RWPE2 (cell line): ENCODE data around the gene MAP3K2.

ENCODE experiments used
- ATAC-seq: fragments of 200-7000 bp; cut with Tn5 transposase; 3 replicates; pipeline ENCODE4 v1.9.1; 2021; ENCODE audit warnings: low read depth
- DNase-seq: peaks from one replicate; pipeline ENCODE4 v3.0.0-alpha.2; 2020; ENCODE audit warnings: low spot score
- H3K27ac ChIP-seq: fragments of 450-650 bp; 2 replicates; pipeline ENCODE4 v1.5.1; 2017; ENCODE audit warnings: mild to moderate bottlenecking; ENCODE audit not compliant: poor library complexity, severe bottlenecking
- H3K27me3 ChIP-seq: fragments of 250-450 bp; sonication (Bioruptor Pico); 2 replicates; pipeline ENCODE4 v1.5.1; 2021; ENCODE audit warnings: mild to moderate bottlenecking, moderate library complexity; ENCODE audit not compliant: insufficient read depth, poor library complexity, severe bottlenecking
- H3K36me3 ChIP-seq: fragments of 250-450 bp; sonication (Bioruptor Pico); 2 replicates; pipeline ENCODE4 v1.5.1; 2020; ENCODE audit warnings: low read depth, mild to moderate bottlenecking, moderate library complexity
- H3K4me1 ChIP-seq: fragments of 250-450 bp; sonication (Bioruptor Pico); 2 replicates; pipeline ENCODE4 v1.5.1; 2021; ENCODE audit warnings: mild to moderate bottlenecking, moderate library complexity; ENCODE audit not compliant: insufficient read depth, poor library complexity, severe bottlenecking
- H3K4me3 ChIP-seq: fragments of 250-450 bp; sonication (Bioruptor Pico); 2 replicates; pipeline ENCODE4 v1.5.1; 2021; ENCODE audit warnings: mild to moderate bottlenecking, moderate library complexity; ENCODE audit not compliant: severe bottlenecking
- H3K9me3 ChIP-seq: fragments of 250-450 bp; sonication (Bioruptor Pico); 2 replicates; pipeline ENCODE4 v1.5.1; 2021; ENCODE audit warnings: mild to moderate bottlenecking, moderate library complexity; ENCODE audit not compliant: severe bottlenecking
- TF ChIP-seq, protein P1 (sequence below): fragments of 450-650 bp; IDR thresholded peaks from one replicate; pipeline ENCODE4 v1.5.1; 2017; ENCODE audit warnings: mild to moderate bottlenecking, moderate library complexity; ENCODE audit not compliant: poor library complexity, severe bottlenecking

Gene MAP3K2

DNA sequence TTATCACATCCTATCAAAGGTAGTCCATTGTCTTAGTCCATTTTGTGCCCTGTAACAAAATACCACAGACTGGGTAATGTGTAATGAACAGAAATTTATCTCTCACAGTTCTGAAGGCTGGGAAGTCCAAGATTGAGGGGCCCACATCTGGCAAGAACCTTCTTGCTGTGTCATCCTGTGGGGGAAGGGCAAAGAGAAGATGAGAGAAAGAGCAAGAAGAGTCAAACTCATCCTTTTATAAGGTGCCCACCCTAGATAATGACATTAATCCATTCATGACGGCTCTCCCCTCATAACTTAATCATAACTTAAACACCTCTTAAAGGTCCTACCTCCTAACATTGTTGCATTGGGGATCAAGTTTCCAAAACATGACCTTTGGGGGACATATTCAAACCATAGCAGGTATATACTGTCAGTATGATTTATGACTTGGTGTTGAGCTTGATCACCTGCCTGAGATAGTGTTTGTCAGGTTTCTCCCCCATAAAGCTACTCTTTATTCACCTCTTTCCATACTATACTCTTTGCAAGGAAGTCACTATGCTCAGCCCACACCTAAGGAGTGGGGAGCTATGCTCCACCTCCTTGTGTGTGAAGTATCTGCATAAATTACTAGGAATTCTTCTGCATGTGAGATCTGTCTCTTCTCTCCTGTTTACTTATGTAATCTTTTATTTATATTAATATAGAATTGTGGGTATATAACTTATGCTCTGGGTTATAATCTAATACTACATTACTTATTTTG lies 5.2 kb upstream of the MAP3K2 start:
- H3K36me3 ChIP-seq: no peaks in the 10 kb centered on the region
- DNase-seq (no peak), ATAC-seq (no peak)
- no peaks in the 10 kb centered on the region for H3K9me3 ChIP-seq
- H3K27ac ChIP-seq: no peak overlapping the region
- TF ChIP-seq, protein P1, sequence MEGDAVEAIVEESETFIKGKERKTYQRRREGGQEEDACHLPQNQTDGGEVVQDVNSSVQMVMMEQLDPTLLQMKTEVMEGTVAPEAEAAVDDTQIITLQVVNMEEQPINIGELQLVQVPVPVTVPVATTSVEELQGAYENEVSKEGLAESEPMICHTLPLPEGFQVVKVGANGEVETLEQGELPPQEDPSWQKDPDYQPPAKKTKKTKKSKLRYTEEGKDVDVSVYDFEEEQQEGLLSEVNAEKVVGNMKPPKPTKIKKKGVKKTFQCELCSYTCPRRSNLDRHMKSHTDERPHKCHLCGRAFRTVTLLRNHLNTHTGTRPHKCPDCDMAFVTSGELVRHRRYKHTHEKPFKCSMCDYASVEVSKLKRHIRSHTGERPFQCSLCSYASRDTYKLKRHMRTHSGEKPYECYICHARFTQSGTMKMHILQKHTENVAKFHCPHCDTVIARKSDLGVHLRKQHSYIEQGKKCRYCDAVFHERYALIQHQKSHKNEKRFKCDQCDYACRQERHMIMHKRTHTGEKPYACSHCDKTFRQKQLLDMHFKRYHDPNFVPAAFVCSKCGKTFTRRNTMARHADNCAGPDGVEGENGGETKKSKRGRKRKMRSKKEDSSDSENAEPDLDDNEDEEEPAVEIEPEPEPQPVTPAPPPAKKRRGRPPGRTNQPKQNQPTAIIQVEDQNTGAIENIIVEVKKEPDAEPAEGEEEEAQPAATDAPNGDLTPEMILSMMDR: no peak
- H3K4me1 ChIP-seq: peaks cover 8% of the 10 kb centered on the region
- H3K4me3 ChIP-seq: no peak overlapping the region
- no peaks in the 10 kb centered on the region for H3K27me3 ChIP-seq

DNA sequence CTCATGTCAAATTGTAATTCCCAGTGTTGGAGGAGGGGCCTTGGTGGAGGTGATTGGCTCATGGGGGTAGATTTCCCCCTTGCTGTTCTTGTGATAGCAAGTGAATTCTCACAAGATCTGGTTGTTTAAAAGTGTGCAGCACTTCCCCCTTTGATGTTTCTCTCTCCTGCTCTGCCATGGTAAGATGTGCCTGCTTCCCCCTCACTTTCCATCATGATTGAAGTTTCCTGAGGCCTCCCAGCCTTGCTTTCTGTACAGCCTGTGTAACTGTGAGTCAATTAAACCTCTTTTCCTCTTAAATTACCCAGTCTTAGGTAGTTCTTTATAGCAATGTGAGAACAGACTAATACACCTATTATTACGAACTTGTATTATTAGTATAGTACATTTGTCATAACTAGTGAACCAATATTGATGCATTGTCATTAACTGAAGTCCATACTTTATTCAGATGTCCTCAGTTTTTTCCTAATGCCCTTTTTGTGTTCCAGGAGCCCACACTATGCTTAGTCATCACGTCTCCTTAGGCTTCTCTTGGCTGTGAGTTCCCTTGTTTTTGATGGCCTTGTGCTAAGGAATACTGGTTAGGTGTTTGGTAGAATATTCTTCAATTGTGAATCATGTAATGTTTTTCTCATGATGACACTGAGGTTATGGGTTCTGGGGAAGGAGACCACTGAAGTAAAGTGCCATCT lies 4.5 kb upstream of the MAP3K2 start:
- TF ChIP-seq, protein P1: no peak
- DNase-seq (no peak), ATAC-seq (no peak)
- Histone ChIP-seq H3K4me1 (peaks cover 5% of the 10 kb centered on the region), H3K27ac (no peak overlapping the region), H3K27me3 (no peaks in the 10 kb centered on the region), H3K36me3 (no peaks in the 10 kb centered on the region), H3K9me3 (no peaks in the 10 kb centered on the region), H3K4me3 (no peak overlapping the region)

DNA sequence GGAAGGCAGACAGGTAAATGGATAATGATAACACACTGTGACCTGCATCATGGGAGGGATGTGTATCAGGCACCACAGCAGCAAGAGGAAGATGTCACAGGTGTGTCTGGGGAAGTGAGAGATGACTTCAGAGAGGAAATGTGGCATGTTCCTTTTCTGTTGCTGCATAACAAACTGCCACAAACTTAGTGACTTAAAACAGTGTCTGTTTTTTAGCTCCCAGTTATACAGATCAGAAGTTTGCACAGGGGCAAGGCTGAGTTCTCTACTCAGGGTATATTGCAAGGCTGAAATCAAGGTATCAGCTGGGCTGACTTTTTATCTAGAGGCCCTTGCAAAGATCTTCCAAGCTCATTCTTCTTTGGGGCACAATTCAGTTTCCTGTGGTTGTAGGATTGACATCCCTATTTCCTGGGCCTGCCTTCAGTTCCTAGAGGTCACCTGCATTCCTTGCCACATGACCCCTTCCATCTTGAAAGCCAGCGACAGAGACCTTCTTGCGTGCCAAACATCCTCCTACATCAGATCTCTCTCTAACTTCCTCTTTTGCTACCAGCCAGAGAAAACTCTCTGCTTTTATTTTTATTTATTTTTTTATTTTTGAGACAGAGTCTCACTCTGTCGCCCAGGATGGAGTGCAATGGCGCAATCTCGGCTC lies 2.1 kb upstream of the MAP3K2 start:
- no peak overlapping the region for H3K4me3 ChIP-seq
- H3K36me3 ChIP-seq: no peaks in the 10 kb centered on the region
- no peaks in the 10 kb centered on the region for H3K9me3 ChIP-seq
- H3K27ac ChIP-seq: no peak overlapping the region
- no peak for DNase-seq
- H3K27me3 ChIP-seq: no peaks in the 10 kb centered on the region
- TF ChIP-seq, protein P1: no peak
- H3K4me1 ChIP-seq: peaks cover 18% of the 10 kb centered on the region
- ATAC-seq: no peak

DNA sequence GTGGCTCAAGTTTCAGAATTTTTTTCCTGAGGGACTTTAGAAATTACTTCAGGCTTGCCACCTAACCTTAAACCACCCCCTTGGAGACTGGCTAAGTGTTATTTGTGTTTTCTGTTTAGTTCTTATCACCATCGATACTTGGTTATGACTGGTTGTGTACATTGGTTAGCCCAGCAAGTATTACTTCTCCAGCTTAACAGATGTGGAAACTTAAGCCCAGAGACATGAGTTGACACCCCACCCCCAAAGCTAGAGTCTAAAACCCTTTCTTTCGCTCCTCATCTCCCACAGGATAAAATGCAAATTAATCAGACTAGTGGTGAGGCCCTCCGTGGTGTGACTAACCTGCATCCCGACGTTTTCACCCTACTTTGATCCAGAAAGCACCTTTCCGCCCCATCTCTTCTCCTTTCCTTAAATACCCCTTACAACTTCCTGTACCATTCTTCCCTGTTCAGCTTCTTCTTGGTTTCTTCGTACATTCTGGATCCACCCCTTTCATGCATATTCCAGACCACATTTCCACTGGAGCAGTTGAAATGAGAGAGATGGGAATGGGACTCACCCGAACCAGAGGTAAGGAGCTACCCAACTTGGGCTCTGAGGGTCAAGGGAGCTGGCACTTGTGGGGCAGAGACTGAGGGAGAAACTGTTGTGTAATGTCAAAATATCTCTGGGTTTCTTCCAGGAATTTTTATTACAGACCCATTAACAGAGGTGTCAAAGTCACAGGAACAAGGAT lies 819 bp upstream of the MAP3K2 start:
- TF ChIP-seq, protein P1: no peak
- H3K4me1 ChIP-seq: peaks cover 18% of the 10 kb centered on the region
- ATAC-seq (peak; percentile 1; the same call in 2 of the 3 replicates), DNase-seq (no peak)
- H3K4me3 ChIP-seq: peak overlapping the region; percentile 99
- H3K36me3 ChIP-seq: no peaks in the 10 kb centered on the region
- H3K27ac ChIP-seq: peak overlapping the region; percentile 91
- no peaks in the 10 kb centered on the region for H3K9me3 ChIP-seq
- no peaks in the 10 kb centered on the region for H3K27me3 ChIP-seq
